Fibroblast of peridontal ligament (primary cell): ENCODE measurements around the gene IGSF10.

Source experiments
- DNase-seq: peaks from one replicate; pipeline ENCODE4 v3.0.0-alpha.2; 2010; ENCODE audit errors: extremely low read depth

Gene IGSF10

GRCh38 chr3:151423091-151423490 lies 37.8 kb downstream of the IGSF10 start:
- DNase-seq: no peak

- DNase-seq: no peak
These were observed 38.9 kb downstream of the IGSF10 start for GRCh38 chr3:151421938-151422337.

DNA sequence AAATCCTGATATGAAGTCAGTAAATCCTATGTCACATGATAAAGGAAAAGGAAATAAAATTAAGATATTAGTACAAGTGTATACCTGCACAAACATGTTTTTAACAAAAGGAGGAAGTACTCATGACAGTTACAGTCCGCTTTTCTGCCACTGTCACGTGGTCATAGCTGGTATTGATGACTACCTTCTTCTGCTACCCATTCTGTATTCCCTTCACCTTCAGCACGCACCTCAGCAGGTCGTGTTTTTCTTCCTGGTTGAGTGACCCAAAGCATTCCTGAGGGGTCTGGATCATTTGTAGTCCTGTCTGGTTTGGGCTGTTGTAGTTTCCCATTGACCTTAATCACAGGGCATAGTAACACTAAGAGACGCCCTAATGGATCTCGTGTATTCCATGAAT lies 41.1 kb downstream of the IGSF10 start:
- no peak for DNase-seq

- DNase-seq: no peak
These were observed 45.6 kb downstream of the IGSF10 start for GRCh38 chr3:151415289-151415688.

- no peak for DNase-seq
These were observed 47.9 kb downstream of the IGSF10 start for GRCh38 chr3:151412989-151413388.
